Measurements from ENCODE around the gene FN1.
"Not testable (repeated sequence)": the region's sequence is repeated elsewhere in the genome, so short reads cannot be mapped to it uniquely, and the experiment has no call there.

The FN1 gene

GRCh38 chr2:215422676-215423075 is 13.2 kb downstream of the FN1 start:
- no peak for DNase-seq

DNA sequence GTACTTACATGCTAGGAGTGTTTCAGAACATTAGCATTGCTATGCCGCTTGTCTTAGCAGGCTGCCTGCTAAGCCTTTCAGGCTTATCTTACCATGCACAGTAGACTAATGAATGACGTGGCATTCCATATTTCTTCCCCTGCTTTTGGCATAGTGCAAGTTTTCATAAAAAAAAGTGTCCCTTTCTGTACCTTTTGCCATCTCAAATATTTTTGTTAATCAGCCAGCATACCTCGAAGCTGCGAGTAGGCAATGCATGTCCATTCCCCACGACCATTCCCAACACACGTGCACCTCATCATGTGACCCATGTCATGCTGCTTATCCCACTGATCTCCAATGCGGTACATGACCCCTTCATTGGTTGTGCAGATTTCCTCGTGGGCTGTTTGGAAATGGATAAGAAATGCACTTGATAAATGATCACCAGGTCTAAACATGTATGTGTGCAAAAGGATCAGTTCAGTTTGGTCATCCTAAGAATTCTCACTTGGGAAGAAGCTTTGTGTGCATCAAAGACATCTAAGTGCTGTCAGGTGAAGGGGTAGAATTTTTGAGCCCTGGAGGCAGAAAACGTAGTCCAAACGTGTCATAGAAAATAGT is 13.9 kb downstream of the FN1 start:
- DNase-seq, result no peak

- no peak for DNase-seq
These were observed 15.4 kb downstream of the FN1 start for GRCh38 chr2:215420471-215420935.

GRCh38 chr2:215419769-215420470 is 15.9 kb downstream of the FN1 start:
- DNase-seq, result no peak

- no peak for DNase-seq
These were observed 16.8 kb downstream of the FN1 start for GRCh38 chr2:215419113-215419512.

DNA sequence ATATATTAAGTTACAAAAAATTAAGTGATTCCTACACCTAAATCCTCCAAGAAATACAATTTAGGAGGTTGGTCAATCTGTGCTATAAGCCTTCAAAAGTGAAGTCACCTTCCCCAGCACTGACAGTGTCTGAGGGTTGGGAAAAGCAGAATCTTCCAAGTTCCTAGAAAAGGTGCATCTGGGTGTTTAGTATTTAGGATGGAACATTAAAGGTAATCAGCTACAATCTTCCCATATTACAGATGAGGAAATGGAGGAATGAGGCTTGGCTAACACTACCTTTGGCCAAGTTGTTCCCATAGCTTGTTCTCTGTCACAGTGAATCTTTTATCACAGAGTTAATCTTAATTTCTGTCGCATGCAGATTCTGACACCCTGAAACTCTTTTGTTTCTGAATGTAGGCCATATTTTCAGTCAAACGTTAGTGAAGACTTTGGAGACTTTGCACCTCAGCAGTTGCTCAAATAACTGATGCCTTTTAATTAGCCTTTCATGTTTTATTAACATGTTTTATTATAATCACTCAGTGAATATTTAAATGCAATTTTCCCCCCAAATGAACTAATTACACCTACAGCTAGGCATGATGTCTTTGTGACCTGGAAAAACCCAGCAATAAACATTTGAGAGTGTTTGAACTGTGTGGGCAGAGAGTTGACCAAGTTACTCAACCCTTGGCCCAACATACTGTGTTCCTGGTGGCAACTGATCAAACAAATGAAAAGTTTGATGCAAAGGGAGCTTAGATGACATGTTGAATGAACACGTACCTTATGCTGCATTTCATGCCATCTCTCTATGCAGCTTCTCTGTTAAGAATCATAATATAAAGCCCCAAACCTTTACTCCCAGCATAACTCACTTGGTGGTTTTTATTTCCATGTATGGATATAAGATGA is 17.6 kb downstream of the FN1 start:
- DNase-seq, result no peak

DNA sequence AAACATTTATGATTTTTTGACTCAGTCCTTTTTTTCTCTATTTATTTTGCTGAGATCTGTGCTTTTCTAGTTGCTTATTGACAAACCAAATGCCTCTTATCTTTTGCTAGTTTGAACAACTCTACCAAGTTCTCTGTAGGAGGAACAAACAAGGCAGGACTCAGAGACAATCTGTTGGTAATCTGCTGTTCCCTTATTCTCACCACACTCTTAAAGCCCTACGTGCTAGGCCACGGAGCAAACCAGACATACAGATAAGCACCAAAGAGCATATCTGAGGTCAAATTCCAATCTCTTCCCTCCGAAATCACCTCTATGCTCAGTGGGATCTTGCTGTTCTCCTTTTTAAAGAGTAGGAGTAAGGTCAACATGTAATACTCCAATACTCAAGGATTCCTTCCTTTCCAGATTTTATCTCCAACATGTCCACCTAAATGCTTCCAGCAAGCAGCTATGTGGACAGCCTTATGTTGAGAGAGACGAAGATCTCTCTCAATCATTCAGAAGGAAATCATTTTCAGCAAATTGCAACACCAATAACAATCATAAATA is 18.4 kb downstream of the FN1 start:
- DNase-seq, result no peak

DNA sequence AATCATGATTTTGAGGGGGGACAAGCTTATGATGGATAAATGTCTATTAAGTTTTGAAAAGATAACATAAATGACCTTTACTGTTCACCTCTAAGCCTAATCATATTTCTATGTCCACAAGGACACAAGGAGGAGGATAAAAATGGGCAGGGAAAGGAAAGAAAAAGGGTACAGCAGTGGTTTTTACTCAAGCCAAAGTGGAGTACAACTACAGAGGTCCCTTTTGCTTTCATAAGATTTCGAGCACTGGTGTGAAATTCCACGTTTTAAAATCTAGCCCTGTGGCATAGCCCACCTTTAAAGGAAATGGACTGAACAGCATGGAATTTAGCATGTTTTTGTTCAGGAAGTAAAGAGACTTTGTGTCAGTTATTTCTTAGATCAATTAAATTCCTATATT is 19.2 kb downstream of the FN1 start:
- DNase-seq, result no peak

- no peak for DNase-seq
These were observed 19.9 kb downstream of the FN1 start for GRCh38 chr2:215415820-215416577.

DNA sequence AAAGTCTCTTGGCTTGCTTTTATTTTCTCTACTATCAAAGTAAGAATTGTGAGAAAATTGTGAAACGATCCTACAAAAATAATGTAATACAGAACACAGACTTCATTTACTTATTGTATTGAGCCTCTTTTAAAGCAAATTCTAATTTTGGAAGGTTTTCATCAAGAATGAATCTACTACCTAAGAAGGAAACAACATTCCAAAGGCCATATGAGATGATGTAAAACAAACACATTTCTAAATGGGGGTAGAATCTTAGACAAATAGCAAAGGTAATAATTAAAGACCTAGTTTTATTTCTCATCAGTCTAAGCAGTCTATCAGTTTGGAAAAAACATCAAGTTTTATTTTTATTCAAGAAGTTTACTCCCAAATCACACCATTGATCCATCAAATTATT is 20.6 kb downstream of the FN1 start:
- no peak for DNase-seq

DNA sequence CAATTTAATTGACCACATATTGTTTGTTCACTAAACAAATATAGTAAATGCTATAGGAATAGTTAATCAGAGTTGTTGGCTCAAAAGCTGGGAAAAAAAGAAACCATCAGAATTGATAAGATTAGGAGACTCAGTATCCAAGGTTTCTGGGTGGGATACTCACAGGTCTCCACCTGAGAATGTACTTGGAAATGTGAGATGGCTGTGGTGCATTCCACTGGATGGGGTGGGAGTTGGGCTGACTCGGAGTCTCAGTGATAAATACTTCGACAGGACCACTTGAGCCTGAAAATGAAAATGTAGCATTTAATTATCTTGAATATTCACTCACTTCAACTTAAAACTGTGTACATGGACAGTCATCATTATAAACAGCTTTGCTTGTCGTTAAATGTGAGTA is 21.2 kb downstream of the FN1 start:
- DNase-seq, result no peak

- no peak for DNase-seq
These were observed 21.9 kb downstream of the FN1 start for GRCh38 chr2:215413974-215414373.

DNA sequence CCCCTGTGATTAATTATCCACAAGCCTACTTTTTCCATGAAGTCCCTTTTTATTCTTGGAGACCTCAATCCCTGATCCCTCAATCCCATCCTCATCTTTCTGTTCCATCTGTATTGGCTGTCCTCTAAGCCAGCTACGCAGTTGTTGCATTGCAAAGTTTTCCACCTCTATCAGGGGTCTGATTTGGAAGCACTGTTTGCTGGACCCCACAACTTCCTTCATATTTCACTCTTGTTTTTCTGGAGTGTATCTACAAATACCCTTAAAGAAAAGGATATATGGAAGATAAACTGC is 22.4 kb downstream of the FN1 start:
- no peak for DNase-seq

DNA sequence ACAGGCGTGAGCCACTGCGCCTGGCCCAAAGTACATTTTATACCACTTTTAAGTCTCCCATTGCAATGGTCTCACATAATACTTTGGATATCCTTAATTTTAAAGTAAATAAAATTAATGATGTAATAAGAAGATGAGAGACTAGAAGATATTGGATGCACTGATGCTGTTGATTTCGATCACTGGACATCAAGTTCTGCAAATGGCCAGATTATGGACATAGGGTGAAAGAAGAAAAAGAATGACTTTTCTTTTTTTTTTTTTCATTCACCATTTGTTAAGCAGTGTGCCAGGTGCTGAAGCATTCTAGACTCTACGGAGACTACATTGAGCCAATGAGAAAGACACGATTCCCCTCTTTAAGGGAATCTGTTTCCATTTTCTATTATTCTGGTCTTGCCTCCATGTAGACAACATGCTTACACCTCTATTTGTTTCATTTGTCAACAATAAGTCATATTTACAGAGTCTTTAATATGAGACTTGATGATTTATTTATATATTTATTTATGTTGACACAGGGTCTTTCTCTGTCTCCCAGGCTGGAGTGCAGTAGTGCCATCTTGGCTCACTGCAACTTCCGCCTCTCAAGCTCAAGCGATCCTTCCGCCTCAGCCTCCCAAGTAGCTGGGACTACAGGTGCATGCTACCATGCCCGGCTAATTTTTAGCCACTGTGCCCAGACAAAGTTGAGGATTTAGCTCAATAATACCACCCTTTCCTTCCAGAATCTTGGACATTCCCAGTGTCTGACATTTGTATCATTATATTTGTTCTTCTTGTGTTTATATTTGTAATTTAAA is 23.7 kb downstream of the FN1 start:
- no peak for DNase-seq

- no peak for DNase-seq
These were observed 25.0 kb downstream of the FN1 start for GRCh38 chr2:215410932-215411285.

DNA sequence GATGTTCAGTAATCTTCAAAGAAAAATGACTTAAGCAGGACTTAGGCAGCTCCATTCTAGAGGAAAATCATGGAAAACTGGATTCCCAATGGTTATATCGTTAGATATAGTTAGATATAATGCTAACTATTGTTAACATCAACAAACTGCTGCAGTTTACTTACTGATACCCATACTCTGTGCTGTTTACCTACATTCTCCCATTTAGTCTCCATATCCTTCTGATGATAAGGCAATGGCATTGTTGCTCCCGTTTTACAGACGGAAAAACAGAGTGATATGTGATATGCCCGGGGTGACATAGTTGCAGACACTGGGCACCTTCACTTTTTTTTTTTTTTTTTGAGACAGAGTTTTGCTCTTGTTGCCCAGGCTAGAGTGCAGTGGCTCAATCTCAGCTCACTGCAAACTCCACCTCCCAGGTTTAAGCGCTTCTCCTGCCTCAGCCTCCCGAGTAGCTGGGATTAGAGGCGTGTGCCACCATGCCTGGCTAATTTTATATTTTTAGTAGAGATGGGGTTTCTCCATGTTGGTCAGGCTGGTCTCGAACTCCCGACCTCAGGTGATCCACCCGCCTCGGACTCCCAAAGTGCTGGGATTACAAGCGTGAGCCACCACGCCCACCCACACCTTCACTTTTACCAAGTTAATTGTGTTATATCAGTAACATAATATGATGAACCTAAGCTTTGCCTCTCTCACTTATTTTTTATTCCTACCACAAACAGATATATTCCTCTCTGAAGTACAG is 25.5 kb downstream of the FN1 start:
- DNase-seq, result not testable (repeated sequence)

- no peak for DNase-seq
These were observed 26.3 kb downstream of the FN1 start for GRCh38 chr2:215409331-215410127.

DNA sequence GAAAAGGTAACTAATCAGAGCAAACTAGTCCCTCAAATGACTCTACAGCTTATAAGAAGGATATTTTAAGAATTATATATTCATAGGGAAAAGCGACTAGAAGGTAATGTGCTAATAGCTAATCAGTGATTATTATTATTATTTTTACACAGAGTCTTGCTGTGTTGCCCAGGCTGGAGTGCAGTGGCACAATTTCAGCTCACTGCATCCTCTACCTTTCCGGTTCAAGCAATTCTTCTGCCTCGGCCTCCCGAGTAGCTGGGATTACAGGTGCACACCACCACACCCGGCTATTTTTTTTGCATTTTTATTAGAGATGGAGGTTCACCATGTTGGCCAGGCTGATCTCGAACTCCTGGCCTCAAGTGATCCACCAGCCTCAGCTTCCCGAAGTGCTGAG is 27.4 kb downstream of the FN1 start:
- DNase-seq, result not testable (repeated sequence)

DNA sequence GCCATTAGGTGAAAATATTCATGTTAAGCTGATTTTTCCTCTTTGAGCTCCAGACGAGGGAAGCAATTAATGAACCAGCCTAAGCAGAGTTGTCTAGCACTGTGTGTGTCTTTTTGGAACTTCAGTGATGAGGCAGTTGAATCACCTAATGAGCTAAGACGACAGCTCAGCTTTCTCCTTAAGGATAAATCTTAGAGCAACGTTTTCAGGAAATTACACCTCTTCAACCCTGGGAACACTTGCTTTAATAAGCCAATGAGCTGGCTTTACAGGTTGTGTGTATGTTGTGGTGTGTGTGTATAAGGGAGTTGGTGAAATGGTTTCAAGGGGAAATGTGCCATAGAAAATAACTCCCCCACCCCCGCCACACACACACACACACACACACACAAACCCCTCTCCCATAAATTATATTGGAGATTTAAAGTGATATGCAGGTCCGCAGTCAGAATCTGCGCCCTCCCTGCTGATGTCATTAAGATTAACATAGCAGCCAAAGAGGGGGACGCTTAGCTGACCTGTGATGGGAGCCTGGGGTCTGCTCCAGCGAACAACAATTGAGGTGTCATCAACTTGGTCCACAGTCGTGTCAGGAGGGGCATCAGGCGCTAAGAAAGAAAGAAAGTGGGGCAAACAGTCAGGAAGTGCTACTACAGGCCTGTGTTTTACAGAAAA is 28.1 kb downstream of the FN1 start:
- DNase-seq, result no peak

- DNase-seq, result no peak
These were observed 28.8 kb downstream of the FN1 start for GRCh38 chr2:215407061-215407460.
